Measurements from ENCODE around the gene FCSK. TPM values are rescaled to one million over a fixed set of nuclear protein-coding genes. Genes with fewer than 3 reads are reported as not detected.

Gene FCSK
- total and polyA plus RNA-seq, 2 of the 8 experiments (the other 6 are each of a cell fraction or from before 2014, with no cell fraction given), result 4.6 to 5.1 TPM

DNA sequence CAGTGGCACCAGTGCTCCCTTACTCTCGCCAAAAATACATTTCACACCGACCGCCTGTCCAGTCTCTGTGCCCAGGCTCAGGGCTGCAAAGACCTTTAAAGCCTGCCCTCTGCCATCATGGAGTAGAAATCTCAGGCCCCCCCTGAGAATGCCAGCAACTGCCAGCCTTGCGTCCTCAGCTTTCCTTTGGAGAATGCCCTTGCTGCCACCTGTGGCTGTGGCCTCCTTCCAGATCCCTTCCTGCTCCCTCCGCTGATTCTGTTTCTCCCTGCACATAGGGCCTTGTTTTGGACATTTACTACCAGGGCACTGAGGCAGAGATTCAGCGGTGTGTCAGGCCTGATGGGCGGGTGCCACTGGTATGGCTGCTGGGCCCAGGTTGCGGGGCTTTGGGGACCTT lies 13.2 kb downstream of the FCSK start:
- Histone ChIP-seq H3K23ac (ENCODE audit: insufficient read length) (no peak overlapping the region), H3K27me3 (replicated peaks in 1 of 4; ENCODE audit: control insufficient read depth in 3 of 4, extremely low read depth in 1 of 4, insufficient read depth in 3 of 4, low read length in 3 of 4) (no peaks in the 10 kb centered on the region), H3K18ac (ENCODE audit: extremely low read depth, low read length) (no peak overlapping the region), H2BK120ac (replicated peaks; ENCODE audit: low read depth, low read length) (no peak overlapping the region), H3K9ac (replicated peaks in 1 of 4; ENCODE audit: extremely low read depth in 1 of 4, low read depth in 3 of 4, low read length in 3 of 4) (no peak overlapping the region), H4K20me1 (replicated peaks in 1 of 2; ENCODE audit: control insufficient read depth in 1 of 2, insufficient read depth in 2 of 2, low read length in 2 of 2) (peaks cover 0 to 2% of the 10 kb centered on the region in 2 experiments), H2AFZ (ENCODE audit: low read length) (no peak overlapping the region), H3K4me3 (ENCODE audit: extremely low read depth in 1 of 4, insufficient read depth in 2 of 4, low read depth in 3 of 4, low read length in 4 of 4) (no peak overlapping the region), H3K4me1 (replicated peaks in 1 of 4; ENCODE audit: control insufficient read depth in 3 of 4, insufficient read depth in 4 of 4, low read length in 3 of 4) (no peaks in the 10 kb centered on the region), H3K4ac (replicated peaks; ENCODE audit: insufficient read length, low read depth, low read length) (no peak overlapping the region), H2BK20ac (ENCODE audit: low read length) (no peak overlapping the region), H2BK15ac (ENCODE audit: low read length) (no peak overlapping the region), H3K4me2 (ENCODE audit: insufficient read depth in 1 of 2, low read depth in 2 of 2, low read length in 2 of 2) (no peak overlapping the region), H4K8ac (ENCODE audit: extremely low read depth, insufficient read depth, low read length) (no peak overlapping the region), H3K36me3 (ENCODE audit: control insufficient read depth in 2 of 4, insufficient read depth in 4 of 4, low read length in 3 of 4) (no peaks in the 10 kb centered on the region), H3K79me2 (ENCODE audit: control insufficient read depth in 1 of 2, insufficient read depth in 2 of 2, low read length in 2 of 2) (no peaks in the 10 kb centered on the region), H3K14ac (ENCODE audit: insufficient read length) (no peak overlapping the region), H2BK5ac (ENCODE audit: low read depth, low read length) (no peak overlapping the region), H3K27ac (ENCODE audit: low read depth, low read length) (no peak overlapping the region; the same call in 1 of the 2 replicates), H4K5ac (ENCODE audit: insufficient read length, low read depth, low read length) (no peak overlapping the region), H3K23me2 (ENCODE audit: low read depth, low read length) (no peaks in the 10 kb centered on the region), H2BK12ac (ENCODE audit: low read depth, low read length) (no peak overlapping the region), H3K9me3 (ENCODE audit: insufficient read depth in 2 of 2, low read depth in 1 of 2, low read length in 1 of 2) (no peaks in the 10 kb centered on the region), H2AK5ac (ENCODE audit: low read depth, low read length) (no peak overlapping the region), H3K79me1 (ENCODE audit: low read depth, low read length) (no peaks in the 10 kb centered on the region), H4K91ac (replicated peaks; ENCODE audit: insufficient read length, low read length) (no peak overlapping the region), H3K56ac (replicated peaks; ENCODE audit: insufficient read length, low read depth, low read length) (no peak overlapping the region)
- CTCF ChIA-PET (ENCODE audit: partially characterized antibody), result interaction anchor here (0.7 to 13.6 kb wide), 8 partner anchors 13 to 97 kb away, joined by 3 to 180 read pairs (median 6); partner anchors contain the start of gene FCSK
- POLR2A ChIA-PET (ENCODE audit: partially characterized antibody), result interaction anchor here (1.2 to 4.5 kb wide), 2 partner anchors 13 to 34 kb away, joined by 3 to 20 read pairs; partner anchors contain the start of gene FCSK
- TF ChIP-seq, protein P1, sequence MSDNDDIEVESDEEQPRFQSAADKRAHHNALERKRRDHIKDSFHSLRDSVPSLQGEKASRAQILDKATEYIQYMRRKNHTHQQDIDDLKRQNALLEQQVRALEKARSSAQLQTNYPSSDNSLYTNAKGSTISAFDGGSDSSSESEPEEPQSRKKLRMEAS (IDR thresholded peaks at IDR 0.05), result no peak
- TF ChIP-seq BACH1 (IDR thresholded peaks at IDR 0.05; ENCODE audit: low read length), result no peak
- no peak for TF ChIP-seq HDAC6 (IDR thresholded peaks at IDR 0.05; ENCODE audit: low read depth, low read length)
- TF ChIP-seq RAD21 (IDR thresholded peaks at IDR 0.05 in 1 of 2, conservative IDR thresholded peaks at IDR 0.05 in 1 of 2; ENCODE audit: low read depth in 2 of 2, low read length in 2 of 2), result no peak
- TF ChIP-seq ZNF274 (IDR thresholded peaks at IDR 0.05; ENCODE audit: borderline replicate concordance, extremely low read depth, low read length), result no peak
- TF ChIP-seq EGR1 (IDR thresholded peaks at IDR 0.05; ENCODE audit: borderline replicate concordance, low read depth, low read length), result no peak
- TF ChIP-seq, protein P2, sequence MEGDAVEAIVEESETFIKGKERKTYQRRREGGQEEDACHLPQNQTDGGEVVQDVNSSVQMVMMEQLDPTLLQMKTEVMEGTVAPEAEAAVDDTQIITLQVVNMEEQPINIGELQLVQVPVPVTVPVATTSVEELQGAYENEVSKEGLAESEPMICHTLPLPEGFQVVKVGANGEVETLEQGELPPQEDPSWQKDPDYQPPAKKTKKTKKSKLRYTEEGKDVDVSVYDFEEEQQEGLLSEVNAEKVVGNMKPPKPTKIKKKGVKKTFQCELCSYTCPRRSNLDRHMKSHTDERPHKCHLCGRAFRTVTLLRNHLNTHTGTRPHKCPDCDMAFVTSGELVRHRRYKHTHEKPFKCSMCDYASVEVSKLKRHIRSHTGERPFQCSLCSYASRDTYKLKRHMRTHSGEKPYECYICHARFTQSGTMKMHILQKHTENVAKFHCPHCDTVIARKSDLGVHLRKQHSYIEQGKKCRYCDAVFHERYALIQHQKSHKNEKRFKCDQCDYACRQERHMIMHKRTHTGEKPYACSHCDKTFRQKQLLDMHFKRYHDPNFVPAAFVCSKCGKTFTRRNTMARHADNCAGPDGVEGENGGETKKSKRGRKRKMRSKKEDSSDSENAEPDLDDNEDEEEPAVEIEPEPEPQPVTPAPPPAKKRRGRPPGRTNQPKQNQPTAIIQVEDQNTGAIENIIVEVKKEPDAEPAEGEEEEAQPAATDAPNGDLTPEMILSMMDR (IDR thresholded peaks at IDR 0.05; ENCODE audit: control extremely low read depth in 1 of 3, insufficient read depth in 1 of 3, low read depth in 1 of 3, low read length in 3 of 3), result no peak
- TF ChIP-seq POLR2AphosphoS5 (IDR thresholded peaks at IDR 0.05; ENCODE audit: low read depth, low read length), result no peak
- TF ChIP-seq ASH2L (IDR thresholded peaks at IDR 0.05; ENCODE audit: low read length), result no peak
- DNase-seq (ENCODE audit: low read depth in 1 of 2, low spot score in 2 of 2) (no peak), FAIRE-seq (no peak)
- 90% methylated on average over 8 of the region's 8 CpGs; no CpG with 5 or more reads in 1 of the 2 experiments for WGBS, 2 experiments (ENCODE audit: extremely low coverage in 1 of 2, insufficient coverage in 1 of 2, insufficient read length in 1 of 2, insufficient replicate concordance in 2 of 2, low coverage in 1 of 2, low lambda C conversion rate in 2 of 2, missing lambda C conversion rate in 1 of 2)
